Measurements from ENCODE around the gene ZDHHC9. TPM values are rescaled to one million over a fixed set of nuclear protein-coding genes. Genes with fewer than 3 reads are reported as not detected.

Gene ZDHHC9
- total RNA-seq, 2 experiments from 2014 or later, result 12.5 to 14.2 TPM

DNA sequence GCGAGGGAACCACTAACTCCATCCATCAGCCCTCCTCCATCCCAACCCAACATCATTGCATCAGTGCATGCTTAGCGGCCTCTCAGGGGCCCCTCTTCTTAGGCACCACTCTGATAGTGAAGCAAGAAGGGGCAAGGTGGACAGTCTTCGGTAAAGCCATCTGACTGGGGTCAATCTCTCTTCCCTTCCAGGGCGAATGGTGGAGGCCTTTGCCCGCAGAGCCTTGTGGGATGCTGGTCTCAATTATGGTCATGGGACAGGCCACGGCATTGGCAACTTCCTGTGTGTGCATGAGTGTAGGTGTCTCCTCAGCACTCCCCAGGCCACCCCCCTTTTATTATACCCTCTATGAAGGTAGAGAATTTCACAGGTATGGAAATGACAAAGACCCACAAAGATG lies 82.7 kb downstream of the ZDHHC9 start:
- Mint-ChIP-seq H3K9me3 (ENCODE audit: low read depth) (no peaks in the 10 kb centered on the region), H3K27ac (no peak overlapping the region), H3K27me3 (no peaks in the 10 kb centered on the region), H3K4me3 (no peak overlapping the region), H3K36me3 (ENCODE audit: low read depth) (no peaks in the 10 kb centered on the region), H3K4me1 (peaks cover 50% of the 10 kb centered on the region)
- DNase-seq (no peak), ATAC-seq (no peak)
- ChIA-PET POLR2A (no interaction called here), CTCF (interaction anchor here (5.5 kb wide), 1 partner anchor 7 kb away, joined by 20 read pairs; no protein-coding TSS in a partner anchor)
- intact Hi-C loops (cut with DNase I, micrococcal nuclease), result loop anchor here in 1 of 2 experiments (1.0 kb wide), 1 partner anchor 8 kb away; no protein-coding TSS in a partner anchor

DNA sequence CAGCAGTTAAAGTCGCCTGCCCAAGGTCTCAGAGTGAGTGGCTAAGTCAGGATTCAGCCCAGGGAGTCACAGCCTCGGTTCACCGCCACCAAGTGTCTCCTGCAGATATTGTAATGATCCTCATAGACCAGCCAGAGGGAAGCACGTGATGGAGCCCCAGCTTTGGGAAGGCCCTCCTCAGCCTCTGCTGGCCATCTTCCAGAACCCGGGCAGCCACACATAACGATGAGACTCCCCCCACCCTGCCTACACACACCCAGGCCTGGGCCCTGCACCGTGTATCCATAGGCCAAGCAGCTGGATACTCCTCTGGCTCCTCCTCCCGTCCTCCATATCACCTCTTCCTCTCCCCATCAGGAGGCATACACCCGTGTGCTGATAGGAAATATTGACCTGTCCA lies 83.5 kb downstream of the ZDHHC9 start:
- ChIA-PET POLR2A (interaction anchor here (1.1 to 2.0 kb wide), 2 partner anchors 9 to 21 kb away, joined by 4 to 5 read pairs; no protein-coding TSS in a partner anchor), CTCF (interaction anchor here (0.6 to 5.5 kb wide), 6 partner anchors 8 to 124 kb away, joined by 3 to 20 read pairs (median 3); no protein-coding TSS in a partner anchor)
- Mint-ChIP-seq H3K4me3 (peak overlapping the region; percentile 35), H3K9me3 (ENCODE audit: low read depth) (no peaks in the 10 kb centered on the region), H3K27me3 (no peaks in the 10 kb centered on the region), H3K27ac (peak overlapping the region; percentile 90), H3K4me1 (peaks cover 51% of the 10 kb centered on the region), H3K36me3 (ENCODE audit: low read depth) (no peaks in the 10 kb centered on the region)
- intact Hi-C loops (cut with DNase I, micrococcal nuclease), result loop anchor here in 1 of 2 experiments (1.0 kb wide), 1 partner anchor 9 kb away; no protein-coding TSS in a partner anchor
- DNase-seq (no peak), ATAC-seq (peak; percentile 14)

DNA sequence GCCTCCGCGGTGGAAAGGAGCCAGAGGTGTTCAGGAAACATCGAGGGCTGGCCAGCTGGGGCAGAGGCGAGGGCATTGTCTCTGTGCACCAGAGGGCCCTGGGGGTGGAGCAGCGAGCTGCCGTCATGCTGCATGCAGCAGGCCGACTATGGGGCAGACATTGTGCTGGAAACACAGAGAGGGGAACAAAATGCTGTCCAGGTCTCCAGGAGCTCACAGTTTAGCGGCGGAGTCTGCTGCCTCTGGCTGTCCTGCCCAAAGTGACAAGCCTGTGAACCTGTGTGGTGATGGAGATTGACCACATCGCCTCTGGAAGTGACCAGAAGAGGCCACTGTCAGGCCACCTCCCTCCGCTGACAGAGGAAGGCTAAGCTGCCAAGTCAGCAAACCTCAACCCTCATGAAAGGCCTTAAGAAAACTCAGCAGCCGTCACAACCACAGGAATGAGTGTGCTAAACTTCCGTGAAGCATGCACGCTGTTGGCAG lies 84.1 kb downstream of the ZDHHC9 start:
- Mint-ChIP-seq H3K4me3 (peak overlapping the region; percentile 35), H3K27ac (peak overlapping the region; percentile 90), H3K27me3 (no peaks in the 10 kb centered on the region), H3K9me3 (ENCODE audit: low read depth) (no peaks in the 10 kb centered on the region), H3K36me3 (ENCODE audit: low read depth) (no peaks in the 10 kb centered on the region), H3K4me1 (peaks cover 55% of the 10 kb centered on the region)
- DNase-seq (peak; percentile 79), ATAC-seq (peak; percentile 81)
- intact Hi-C loops (cut with DNase I, micrococcal nuclease), result loop anchor here (1.0 to 5.0 kb wide), 3 partner anchors 10 to 83 kb away; partner anchors contain the start of gene ZDHHC9 (in 1 of the 2)
- ChIA-PET POLR2A (interaction anchor here (1.1 to 2.0 kb wide), 2 partner anchors 10 to 22 kb away, joined by 4 to 5 read pairs; no protein-coding TSS in a partner anchor), CTCF (interaction anchor here (0.6 to 5.5 kb wide), 6 partner anchors 8 to 124 kb away, joined by 3 to 20 read pairs (median 3); no protein-coding TSS in a partner anchor)

DNA sequence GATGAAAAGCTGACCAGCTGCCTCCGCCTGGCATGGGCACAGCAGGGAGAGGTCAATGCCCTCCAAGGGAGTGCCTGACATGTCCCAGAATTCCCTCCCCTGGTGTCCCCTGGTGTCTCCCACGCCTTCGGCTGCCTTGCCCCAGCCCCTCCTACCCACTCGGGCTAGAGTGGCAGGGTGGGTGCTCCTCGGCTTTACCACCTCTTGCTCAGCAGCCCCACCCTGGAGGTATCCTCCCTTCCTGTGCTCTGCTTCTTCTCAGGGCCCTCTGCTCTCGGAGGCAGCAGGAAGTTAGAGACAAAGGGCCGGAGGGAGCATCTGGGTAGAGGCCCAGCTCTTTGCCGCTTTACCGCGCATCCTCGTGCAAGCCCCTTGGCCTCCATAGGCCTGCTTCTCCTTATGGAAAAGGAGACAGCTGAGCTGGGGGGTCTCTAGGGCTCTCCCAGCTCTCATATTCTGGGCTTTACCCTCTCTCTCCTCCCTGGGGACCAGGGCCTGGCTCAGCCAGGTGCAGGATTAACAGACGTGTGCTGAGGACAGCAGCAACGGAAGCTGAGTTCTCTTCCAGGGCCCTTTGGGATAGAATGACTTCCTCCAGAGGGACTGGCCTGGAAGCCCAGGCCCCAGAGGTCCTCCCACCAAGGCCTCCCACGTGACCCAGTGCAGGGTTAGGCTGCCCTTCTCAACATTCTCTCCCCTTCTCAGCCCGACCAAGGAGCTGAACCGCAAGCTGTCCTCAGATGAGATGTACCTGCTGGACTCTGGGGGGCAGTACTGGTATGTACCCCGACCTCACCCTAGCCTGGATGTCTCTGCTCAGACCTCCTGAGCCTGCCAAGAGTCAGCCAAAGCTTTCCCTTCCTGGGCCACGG lies 87.7 kb downstream of the ZDHHC9 start:
- intact Hi-C loops (cut with DNase I, micrococcal nuclease), result loop anchor here (1.0 to 5.0 kb wide), 2 partner anchors 67 to 86 kb away; partner anchors contain the start of gene ZDHHC9 (in 1 of the 2)
- DNase-seq (peak; percentile 51), ATAC-seq (peak; percentile 45)
- Mint-ChIP-seq H3K4me3 (peak overlapping the region; percentile 40), H3K27me3 (no peaks in the 10 kb centered on the region), H3K4me1 (peaks cover 60% of the 10 kb centered on the region), H3K9me3 (ENCODE audit: low read depth) (no peaks in the 10 kb centered on the region), H3K27ac (peak overlapping the region; percentile 76), H3K36me3 (ENCODE audit: low read depth) (no peaks in the 10 kb centered on the region)
- POLR2A ChIA-PET, result interaction anchor here (1.2 to 1.9 kb wide), 2 partner anchors 24 to 27 kb away, joined by 4 to 5 read pairs; partner anchors contain the start of gene SASH3
- CTCF ChIA-PET, result interaction anchor here (0.7 to 5.5 kb wide), 12 partner anchors 12 to 152 kb away, joined by 3 to 20 read pairs (median 4); no protein-coding TSS in a partner anchor

DNA sequence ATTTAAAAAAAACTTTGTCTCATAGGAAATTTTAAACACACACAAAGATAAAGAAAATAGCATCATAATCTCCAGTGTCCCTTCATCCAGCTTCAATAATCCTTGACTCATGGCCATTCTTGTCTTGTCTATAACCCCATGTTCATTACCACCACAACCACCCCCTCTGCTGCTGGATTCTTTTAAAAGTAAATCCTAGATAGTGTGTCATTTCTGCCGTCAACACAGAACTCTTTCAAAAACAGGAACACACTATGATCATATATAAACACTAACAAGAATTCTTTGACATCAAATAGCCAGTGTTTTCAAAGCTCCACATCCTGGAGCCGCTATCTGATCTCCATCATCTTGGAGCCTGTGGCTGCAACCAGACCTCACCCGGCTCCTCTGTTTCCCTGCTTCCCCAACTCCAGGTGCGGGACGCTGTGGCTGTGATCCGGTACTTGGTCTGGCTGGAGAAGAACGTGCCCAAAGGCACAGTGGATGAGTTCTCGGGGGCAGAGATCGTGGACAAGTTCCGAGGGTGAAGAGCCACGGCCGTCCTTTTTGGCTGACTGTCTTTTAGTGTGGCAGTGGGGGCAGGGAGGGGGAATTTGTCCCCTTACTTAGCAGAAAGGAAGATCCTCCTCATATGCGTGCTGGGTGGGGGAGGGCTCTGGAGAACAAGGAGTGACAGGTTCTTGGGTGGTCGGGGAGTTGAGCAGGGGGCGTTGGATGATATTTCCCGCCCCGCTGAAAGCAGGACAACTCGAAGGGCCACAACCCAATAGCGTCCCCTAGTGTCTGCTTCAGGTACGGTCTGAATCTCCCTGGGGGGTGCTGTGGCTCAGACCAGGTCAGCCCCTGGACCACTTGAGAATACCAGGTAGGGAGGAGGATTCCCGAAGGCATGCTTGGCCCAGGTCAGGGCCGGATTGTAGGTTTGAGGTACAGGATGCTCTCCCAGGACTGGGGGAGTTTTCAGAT lies 89.3 kb downstream of the ZDHHC9 start:
- Mint-ChIP-seq H3K4me3 (no peak overlapping the region), H3K9me3 (ENCODE audit: low read depth) (no peaks in the 10 kb centered on the region), H3K27ac (peak overlapping the region; percentile 65), H3K36me3 (ENCODE audit: low read depth) (no peaks in the 10 kb centered on the region), H3K27me3 (no peaks in the 10 kb centered on the region), H3K4me1 (peaks cover 45% of the 10 kb centered on the region)
- ATAC-seq, result no peak
- intact Hi-C loops (cut with DNase I, micrococcal nuclease), result loop anchor here in 1 of 2 experiments (1.0 to 5.0 kb wide), 2 partner anchors 88 to 117 kb away; partner anchors contain the start of gene ZDHHC9
- peak; percentile 36 for DNase-seq
- CTCF ChIA-PET, result interaction anchor here (0.6 to 1.7 kb wide), 10 partner anchors 10 to 170 kb away, joined by 3 to 5 read pairs (median 3); no protein-coding TSS in a partner anchor
- POLR2A ChIA-PET, result no interaction called here

Other genes starting within 250 kb of the ZDHHC9 start
- 1 to 10 TPM; 1.9 to 2.1 TPM for gene APLN, start 188.9 kb downstream of the ZDHHC9 start, total RNA-seq
- gene XPNPEP2, start 104.9 kb downstream of the ZDHHC9 start, total RNA-seq, result under 1 TPM; 0.43 to 0.63 TPM
- 100 to 1,000 TPM; 118 to 126 TPM for gene SASH3, start 63.9 kb downstream of the ZDHHC9 start, total RNA-seq
- 10 to 100 TPM; 35.7 to 45.2 TPM for gene UTP14A, start 62.3 kb upstream of the ZDHHC9 start, total RNA-seq
- gene BCORL1, start 138.7 kb upstream of the ZDHHC9 start, total RNA-seq, result 1 to 10 TPM; 8.3 to 8.5 TPM